22Rv1 (cell line): ENCODE data around the gene PVR.

Experiments used
- ZFX ChIP-seq: fragments of 450-650 bp; IDR thresholded peaks from 2 replicates; pipeline ENCODE4 v1.6.1; 2017; ENCODE audit warnings: antibody characterized with exemption, borderline replicate concordance
- TF ChIP-seq, protein P1 (sequence below): fragments of 450-650 bp; IDR thresholded peaks from 2 replicates; pipeline ENCODE4 v1.5.1; 2017; ENCODE audit warnings: mild to moderate bottlenecking

DNA sequence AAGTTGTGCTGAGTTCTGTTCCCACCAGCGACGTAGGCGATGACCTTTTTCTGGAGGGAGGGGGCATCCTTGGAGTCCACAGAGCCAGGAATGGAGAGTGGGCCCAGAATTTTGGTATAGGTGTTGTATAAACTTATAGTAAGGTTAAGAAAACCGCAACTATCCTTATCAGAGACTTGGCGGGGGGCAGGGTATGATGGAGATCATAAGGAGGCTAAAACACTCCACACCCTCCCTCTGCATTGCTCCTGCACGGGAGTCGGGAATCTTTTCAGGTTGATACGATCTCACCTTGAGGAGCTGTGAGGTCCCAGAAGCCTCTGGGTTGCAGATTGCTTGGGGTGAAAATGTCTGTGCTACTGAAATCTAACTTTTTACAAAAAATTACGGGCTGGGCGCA lies 21.3 kb downstream of the PVR start:
- TF ChIP-seq, protein P1, sequence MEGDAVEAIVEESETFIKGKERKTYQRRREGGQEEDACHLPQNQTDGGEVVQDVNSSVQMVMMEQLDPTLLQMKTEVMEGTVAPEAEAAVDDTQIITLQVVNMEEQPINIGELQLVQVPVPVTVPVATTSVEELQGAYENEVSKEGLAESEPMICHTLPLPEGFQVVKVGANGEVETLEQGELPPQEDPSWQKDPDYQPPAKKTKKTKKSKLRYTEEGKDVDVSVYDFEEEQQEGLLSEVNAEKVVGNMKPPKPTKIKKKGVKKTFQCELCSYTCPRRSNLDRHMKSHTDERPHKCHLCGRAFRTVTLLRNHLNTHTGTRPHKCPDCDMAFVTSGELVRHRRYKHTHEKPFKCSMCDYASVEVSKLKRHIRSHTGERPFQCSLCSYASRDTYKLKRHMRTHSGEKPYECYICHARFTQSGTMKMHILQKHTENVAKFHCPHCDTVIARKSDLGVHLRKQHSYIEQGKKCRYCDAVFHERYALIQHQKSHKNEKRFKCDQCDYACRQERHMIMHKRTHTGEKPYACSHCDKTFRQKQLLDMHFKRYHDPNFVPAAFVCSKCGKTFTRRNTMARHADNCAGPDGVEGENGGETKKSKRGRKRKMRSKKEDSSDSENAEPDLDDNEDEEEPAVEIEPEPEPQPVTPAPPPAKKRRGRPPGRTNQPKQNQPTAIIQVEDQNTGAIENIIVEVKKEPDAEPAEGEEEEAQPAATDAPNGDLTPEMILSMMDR = no peak
- TF ChIP-seq ZFX = no peak
